T-helper 1 cell treated with Interleukin-12 subunit alpha and Interleukin-12 subunit beta and Interleukin-4 antibody, amounts not matched to agents 30 ng/mL and 1 ng/mL, for 36 hours (primary cell): Measurements from ENCODE around the gene OPCML. TPM values are rescaled to one million over a fixed set of nuclear protein-coding genes. Genes with fewer than 3 reads are reported as not detected.

ENCODE experiments used
- intact Hi-C: fragments of 100-400 bp; cut with micrococcal nuclease; formaldehyde crosslinking; loops from one replicate; pipeline ENCODE4 v1.15.1; 2024
- total RNA-seq: library from RNA; stranded (reverse); gene quantifications from 2 replicates; pipeline ENCODE4 v1.2.3, GENCODE V29; 2022

The OPCML gene
- total RNA-seq, 1 donor from 2014 or later = 0.02 TPM

- intact Hi-C loops = no loop called here
These were observed 28.5 kb downstream of the OPCML start for GRCh38 chr11:133503776-133504175.

- intact Hi-C loops = no loop called here
These were observed 29.1 kb downstream of the OPCML start for GRCh38 chr11:133503236-133503635.

GRCh38 chr11:133501643-133502539, 30.4 kb downstream of the OPCML start:
- intact Hi-C loops = no loop called here

- intact Hi-C loops = no loop called here
These were observed 31.4 kb downstream of the OPCML start for GRCh38 chr11:133500936-133501335.

- intact Hi-C loops = no loop called here
These were observed 31.9 kb downstream of the OPCML start for GRCh38 chr11:133500435-133500834.

GRCh38 chr11:133498969-133499368, 33.3 kb downstream of the OPCML start:
- intact Hi-C loops = no loop called here

- intact Hi-C loops = no loop called here
These were observed 34.7 kb downstream of the OPCML start for GRCh38 chr11:133497477-133498140.

GRCh38 chr11:133492895-133493294, 39.4 kb downstream of the OPCML start:
- intact Hi-C loops = no loop called here

- intact Hi-C loops = no loop called here
These were observed 40.5 kb downstream of the OPCML start for GRCh38 chr11:133491680-133492383.

GRCh38 chr11:133480722-133481121, 51.6 kb downstream of the OPCML start:
- intact Hi-C loops = no loop called here

GRCh38 chr11:133479209-133479608, 53.1 kb downstream of the OPCML start:
- intact Hi-C loops = no loop called here

- intact Hi-C loops = no loop called here
These were observed 55.1 kb downstream of the OPCML start for GRCh38 chr11:133477251-133477625.

- intact Hi-C loops = no loop called here
These were observed 55.6 kb downstream of the OPCML start for GRCh38 chr11:133476570-133477250.

GRCh38 chr11:133474461-133474860, 57.8 kb downstream of the OPCML start:
- intact Hi-C loops = no loop called here

- intact Hi-C loops = no loop called here
These were observed 64.6 kb downstream of the OPCML start for GRCh38 chr11:133467686-133468085.

GRCh38 chr11:133443206-133443747, 89.0 kb downstream of the OPCML start:
- intact Hi-C loops = no loop called here

GRCh38 chr11:133441964-133442660, 90.2 kb downstream of the OPCML start:
- intact Hi-C loops = no loop called here

- intact Hi-C loops = no loop called here
These were observed 106.3 kb downstream of the OPCML start for GRCh38 chr11:133425992-133426391.

GRCh38 chr11:133425245-133425644, 107.1 kb downstream of the OPCML start:
- intact Hi-C loops = no loop called here

- intact Hi-C loops = no loop called here
These were observed 114.1 kb downstream of the OPCML start for GRCh38 chr11:133418218-133418617.

GRCh38 chr11:133414506-133414905, 117.8 kb downstream of the OPCML start:
- intact Hi-C loops = no loop called here
